IMR-90 (cell line): ENCODE measurements around the gene GAREM2.

ENCODE experiments used
- CEBPB ChIP-seq: IDR thresholded peaks from 2 replicates; pipeline ENCODE4 v1.6.1; 2012; ENCODE audit warnings: low read depth, low read length, improper control_type of control experiment
- CHD1 ChIP-seq: IDR thresholded peaks from 2 replicates; pipeline ENCODE4 v1.6.1; 2012; ENCODE audit warnings: low read depth, low read length, improper control_type of control experiment
- MAFK ChIP-seq: IDR thresholded peaks from 2 replicates; pipeline ENCODE4 v1.6.1; 2012; ENCODE audit warnings: low read depth, low read length, improper control_type of control experiment
- MAZ ChIP-seq: IDR thresholded peaks from 2 replicates; pipeline ENCODE4 v1.6.1; 2012; ENCODE audit warnings: low read depth, mild to moderate bottlenecking, low read length, improper control_type of control experiment, moderate library complexity, borderline replicate concordance
- POLR2A ChIP-seq: IDR thresholded peaks from 2 replicates; pipeline ENCODE4 v1.6.1; 2012; ENCODE audit warnings: mild to moderate bottlenecking, low read depth, low read length
- RAD21 ChIP-seq: IDR thresholded peaks from 2 replicates; pipeline ENCODE4 v1.6.1; 2012; ENCODE audit warnings: low read length, improper control_type of control experiment
- RCOR1 ChIP-seq: IDR thresholded peaks from 2 replicates; pipeline ENCODE4 v1.6.1; 2012; ENCODE audit warnings: mild to moderate bottlenecking, low read length, improper control_type of control experiment; ENCODE audit not compliant: insufficient replicate concordance
- RFX5 ChIP-seq: IDR thresholded peaks from 2 replicates; pipeline ENCODE4 v1.8.0; 2012; ENCODE audit warnings: low read depth, mild to moderate bottlenecking, low read length, moderate library complexity
- SMC3 ChIP-seq: fragments of 150-350 bp; IDR thresholded peaks from 2 replicates; pipeline ENCODE4 v1.6.1; 2016; ENCODE audit warnings: low read depth, mild to moderate bottlenecking, antibody characterized with exemption, low read length, moderate library complexity
- TF ChIP-seq, protein P1 (sequence below): conservative IDR thresholded peaks from 2 replicates; pipeline ENCODE4 v1.5.1; 2012; ENCODE audit warnings: mild to moderate bottlenecking, low read depth, low read length, improper control_type of control experiment

DNA sequence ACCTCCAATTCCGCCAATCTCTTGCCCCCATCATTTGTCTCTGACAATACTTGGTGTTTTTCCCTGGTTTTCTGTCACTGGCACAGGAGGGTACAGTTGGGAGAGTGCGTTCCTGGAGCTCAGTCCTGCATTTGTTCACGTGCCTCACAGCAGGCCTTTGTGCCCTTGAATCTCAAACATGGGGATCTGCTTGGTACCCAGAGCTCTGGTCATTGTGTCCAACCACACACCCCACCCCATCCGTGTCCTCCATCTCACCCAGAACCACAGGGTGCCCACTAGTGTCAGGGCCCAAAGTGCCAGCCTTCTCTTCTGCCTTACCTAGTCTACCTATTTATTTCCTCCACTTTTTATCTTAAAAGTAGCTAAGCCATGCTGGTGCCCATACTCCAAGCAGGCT is 16.2 kb downstream of the GAREM2 start:
- TF ChIP-seq, protein P1, sequence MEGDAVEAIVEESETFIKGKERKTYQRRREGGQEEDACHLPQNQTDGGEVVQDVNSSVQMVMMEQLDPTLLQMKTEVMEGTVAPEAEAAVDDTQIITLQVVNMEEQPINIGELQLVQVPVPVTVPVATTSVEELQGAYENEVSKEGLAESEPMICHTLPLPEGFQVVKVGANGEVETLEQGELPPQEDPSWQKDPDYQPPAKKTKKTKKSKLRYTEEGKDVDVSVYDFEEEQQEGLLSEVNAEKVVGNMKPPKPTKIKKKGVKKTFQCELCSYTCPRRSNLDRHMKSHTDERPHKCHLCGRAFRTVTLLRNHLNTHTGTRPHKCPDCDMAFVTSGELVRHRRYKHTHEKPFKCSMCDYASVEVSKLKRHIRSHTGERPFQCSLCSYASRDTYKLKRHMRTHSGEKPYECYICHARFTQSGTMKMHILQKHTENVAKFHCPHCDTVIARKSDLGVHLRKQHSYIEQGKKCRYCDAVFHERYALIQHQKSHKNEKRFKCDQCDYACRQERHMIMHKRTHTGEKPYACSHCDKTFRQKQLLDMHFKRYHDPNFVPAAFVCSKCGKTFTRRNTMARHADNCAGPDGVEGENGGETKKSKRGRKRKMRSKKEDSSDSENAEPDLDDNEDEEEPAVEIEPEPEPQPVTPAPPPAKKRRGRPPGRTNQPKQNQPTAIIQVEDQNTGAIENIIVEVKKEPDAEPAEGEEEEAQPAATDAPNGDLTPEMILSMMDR = no peak
- no peak for TF ChIP-seq POLR2A
- TF ChIP-seq CEBPB = no peak
- no peak for TF ChIP-seq RCOR1
- TF ChIP-seq MAFK = no peak
- TF ChIP-seq RAD21 = no peak
- no peak for TF ChIP-seq MAZ
- TF ChIP-seq RFX5 = no peak
- TF ChIP-seq CHD1 = no peak
- no peak for TF ChIP-seq SMC3
